IMR-90 (cell line): Measurements from ENCODE around the gene MYOZ3. TPM values are rescaled to one million over a fixed set of nuclear protein-coding genes. Genes with fewer than 3 reads are reported as not detected.

ENCODE experiments used
- ATAC-seq: fragments of 200-7000 bp; cut with Tn5 transposase; 2 replicates; pipeline ENCODE4 v1.9.1; 2020; ENCODE audit warnings: low read depth, mild to moderate bottlenecking, moderate library complexity
- BruUV-seq: library from RNA; stranded (reverse); fragments of 400-500 nt; replicated peaks from 2 replicates; lab custom pipeline; 2021; lab: Mats Ljungman, UMichigan
- CTCF ChIA-PET: fragments of 300-600 bp; formaldehyde crosslinking; extraction: SDS; loops from one replicate; lab custom pipeline; 2021; ENCODE audit warnings: antibody characterized with exemption; lab: Yijun Ruan, JAX
- POLR2A ChIA-PET: fragments of 300-600 bp; sonication (Branson Sonifier 250); formaldehyde crosslinking; loops from one replicate; lab custom pipeline; 2022; ENCODE audit warnings: antibody characterized with exemption; ENCODE audit not compliant: unreplicated experiment; lab: Charles Lee
- DNase-seq: peaks from one replicate; pipeline ENCODE4 v3.0.0; 2013
- H2AFZ ChIP-seq: replicated peaks from 2 replicates; pipeline ENCODE3; 2013; ENCODE audit warnings: low read length, mild to moderate bottlenecking; ENCODE audit not compliant: poor library complexity
- H2AK5ac ChIP-seq: 2 replicates; pipeline ENCODE4 v1.6.1; 2013; ENCODE audit warnings: low read depth, low read length, inconsistent platforms
- H2AK9ac ChIP-seq: replicated peaks from 2 replicates; pipeline ENCODE3; 2013; ENCODE audit warnings: mild to moderate bottlenecking, low read depth, low read length, moderate library complexity; ENCODE audit not compliant: poor library complexity
- H2BK120ac ChIP-seq: 2 replicates; pipeline ENCODE4 v1.6.1; 2013; ENCODE audit warnings: low read depth, low read length, inconsistent platforms
- H2BK15ac ChIP-seq: 3 replicates; pipeline ENCODE4 v1.6.1; 2013; ENCODE audit warnings: low read depth, low read length, inconsistent platforms
- H2BK20ac ChIP-seq: 2 replicates; pipeline ENCODE4 v1.6.1; 2013; ENCODE audit warnings: low read depth, mild to moderate bottlenecking, inconsistent platforms, low read length, moderate library complexity
- H2BK5ac ChIP-seq: 2 replicates; pipeline ENCODE4 v1.6.1; 2013; ENCODE audit warnings: mild to moderate bottlenecking, low read depth, low read length, inconsistent platforms; ENCODE audit not compliant: poor library complexity, severe bottlenecking
- H3K14ac ChIP-seq: replicated peaks from 2 replicates; pipeline ENCODE4 v1.6.1; 2013; ENCODE audit warnings: low read depth, low read length, inconsistent platforms
- H3K18ac ChIP-seq: 2 replicates; pipeline ENCODE4 v1.6.1; 2013; ENCODE audit warnings: low read depth, low read length, control low read depth
- H3K23ac ChIP-seq: 2 replicates; pipeline ENCODE4 v1.6.1; 2013; ENCODE audit warnings: low read depth, low read length, inconsistent platforms
- H3K27ac ChIP-seq: 2 replicates; pipeline ENCODE4 v1.5.1; 2013; ENCODE audit warnings: mild to moderate bottlenecking, control low read depth, low read length; ENCODE audit not compliant: insufficient read depth
- H3K27me3 ChIP-seq: 2 replicates; pipeline ENCODE4 v1.6.1; 2013; ENCODE audit warnings: low read length; ENCODE audit not compliant: control insufficient read depth, insufficient read depth
- H3K36me3 ChIP-seq: 2 replicates; pipeline ENCODE4 v1.6.1; 2013; ENCODE audit warnings: low read length, mixed read lengths; ENCODE audit not compliant: control insufficient read depth, insufficient read depth
- H3K4ac ChIP-seq: 2 replicates; pipeline ENCODE4 v1.6.1; 2013; ENCODE audit warnings: low read depth, low read length, inconsistent platforms
- H3K4me1 ChIP-seq: 2 replicates; pipeline ENCODE4 v1.6.1; 2013; ENCODE audit warnings: low read length, mixed read lengths; ENCODE audit not compliant: control insufficient read depth, insufficient read depth
- H3K4me2 ChIP-seq: 2 replicates; pipeline ENCODE4 v1.6.1; 2013; ENCODE audit warnings: low read depth, mild to moderate bottlenecking, control low read depth, low read length, moderate library complexity
- H3K4me3 ChIP-seq: 2 replicates; pipeline ENCODE4 v1.5.1; 2013; ENCODE audit warnings: low read depth, mild to moderate bottlenecking, control low read depth, low read length, moderate library complexity; ENCODE audit not compliant: insufficient read depth
- H3K56ac ChIP-seq: 2 replicates; pipeline ENCODE4 v1.6.1; 2013; ENCODE audit warnings: low read length, inconsistent platforms; ENCODE audit not compliant: insufficient read depth; ENCODE audit errors: extremely low read depth
- H3K79me1 ChIP-seq, 2 experiments: 2 replicates each; pipeline ENCODE4 v1.6.1; 2013; ENCODE audit warnings: low read length in 2 of 2, inconsistent platforms in 1 of 2, low read depth in 1 of 2
- H3K9ac ChIP-seq: 2 replicates; pipeline ENCODE4 v1.6.1; 2013; ENCODE audit warnings: low read depth, low read length, control low read depth
- H3K9me1 ChIP-seq: 2 replicates; pipeline ENCODE4 v1.6.1; 2013; ENCODE audit warnings: low read length, inconsistent platforms; ENCODE audit not compliant: insufficient read depth
- H3K9me3 ChIP-seq: 2 replicates; pipeline ENCODE4 v1.6.1; 2013; ENCODE audit warnings: low read length; ENCODE audit not compliant: control insufficient read depth, insufficient read depth
- H4K20me1 ChIP-seq: 2 replicates; pipeline ENCODE4 v1.6.1; 2013; ENCODE audit warnings: low read length, inconsistent platforms; ENCODE audit not compliant: insufficient read depth
- H4K5ac ChIP-seq: 2 replicates; pipeline ENCODE4 v1.6.1; 2013; ENCODE audit warnings: mild to moderate bottlenecking, low read depth, low read length, control low read depth
- H4K8ac ChIP-seq, 2 experiments: 2 replicates each; pipeline ENCODE4 v1.6.1; 2013; ENCODE audit warnings: low read depth in 2 of 2, low read length in 2 of 2, control low read depth in 1 of 2, inconsistent platforms in 1 of 2
- H4K91ac ChIP-seq: 2 replicates; pipeline ENCODE4 v1.6.1; 2013; ENCODE audit warnings: low read depth, low read length, inconsistent platforms; ENCODE audit not compliant: insufficient read depth
- BHLHE40 ChIP-seq: fragments of 150-350 bp; IDR thresholded peaks from 2 replicates; pipeline ENCODE4 v1.6.1; 2016; ENCODE audit warnings: mild to moderate bottlenecking, low read depth, low read length
- CEBPB ChIP-seq: IDR thresholded peaks from 2 replicates; pipeline ENCODE4 v1.6.1; 2012; ENCODE audit warnings: low read depth, low read length, improper control_type of control experiment
- FOS ChIP-seq: fragments of 150-350 bp; IDR thresholded peaks from 2 replicates; pipeline ENCODE4 v1.6.1; 2016; ENCODE audit warnings: low read depth, low read length
- MAFK ChIP-seq: IDR thresholded peaks from 2 replicates; pipeline ENCODE4 v1.6.1; 2012; ENCODE audit warnings: low read depth, low read length, improper control_type of control experiment
- NFE2L2 ChIP-seq: fragments of 150-350 bp; IDR thresholded peaks from 2 replicates; pipeline ENCODE4 v1.6.1; 2016; ENCODE audit warnings: low read depth, mild to moderate bottlenecking, low read length
- RAD21 ChIP-seq: IDR thresholded peaks from 2 replicates; pipeline ENCODE4 v1.6.1; 2012; ENCODE audit warnings: low read length, improper control_type of control experiment
- RCOR1 ChIP-seq: IDR thresholded peaks from 2 replicates; pipeline ENCODE4 v1.6.1; 2012; ENCODE audit warnings: mild to moderate bottlenecking, low read length, improper control_type of control experiment; ENCODE audit not compliant: insufficient replicate concordance
- WGBS, 2 experiments: methylation state at CpG; one replicate each; pipeline versions ENCODE4 v1.1.5 to v1.1.7; 2013; ENCODE audit warnings: missing lambda C conversion rate in 2 of 2; ENCODE audit not compliant: insufficient read length in 1 of 2; ENCODE audit errors: extremely low coverage in 2 of 2; 5-methylcytosine and 5-hydroxymethylcytosine counted together
- dilution Hi-C: fragments of 300-500 bp; cut with HindIII; formaldehyde crosslinking; loops from one replicate; pipeline ENCODE4 v1.14.3; 2018; ENCODE audit warnings: low sequenced_read_pairs; ENCODE audit not compliant: unreplicated experiment
- in situ Hi-C: fragments of 300-500 bp; cut with MboI; formaldehyde crosslinking; loops from 3 replicates; pipeline ENCODE4 v1.14.3; 2019; ENCODE audit warnings: low sequenced_read_pairs, inconsistent platforms, mixed read lengths
- intact Hi-C: fragments of 100-400 bp; cut with micrococcal nuclease; formaldehyde crosslinking; loops from 2 replicates; pipeline ENCODE4 v1.10.0; 2022
- polyA plus RNA-seq, 3 experiments: library from polyadenylated mRNA; depleted of rRNA; stranded (reverse); fragments of >200 nt; gene quantifications; 2 replicates each; pipeline ENCODE4 v1.2.3, GENCODE V29; 2012; ENCODE audit warnings: low replicate concordance in 1 of 3
- total RNA-seq: library from RNA; depleted of rRNA; stranded (reverse); fragments of >200 nt; gene quantifications from 2 replicates; pipeline ENCODE4 v1.2.3, GENCODE V29; 2012

MYOZ3 gene
- total and polyA plus RNA-seq, 2 of the 4 experiments (the other 2 are of a cell fraction) = under 0.01 to 0.24 TPM

- TF ChIP-seq RCOR1 (no peak), RAD21 (no peak), FOS (no peak), BHLHE40 (no peak), MAFK (no peak), CEBPB (no peak)
Observed at GRCh38 chr5:150621301-150621700, 39.8 kb upstream of the MYOZ3 start (continued).

GRCh38 chr5:150622157-150622556 is 38.9 kb upstream of the MYOZ3 start:
- Histone ChIP-seq H2BK20ac (peak overlapping the region; percentile 36; the same call in 1 of the 2 replicates), H4K8ac (peak overlapping the region; percentile 69 to 88; a peak in 3 of 4 replicates), H3K9me3 (no peaks in the 10 kb centered on the region), H3K4me2 (no peak overlapping the region), H3K9me1 (peaks cover 12% of the 10 kb centered on the region), H3K27ac (peak overlapping the region; percentile 52), H2BK120ac (peak overlapping the region; percentile 27), H3K36me3 (no peaks in the 10 kb centered on the region), H4K20me1 (no peaks in the 10 kb centered on the region), H4K5ac (peak overlapping the region; percentile 73), H2AK5ac (peak overlapping the region; percentile 87), H2AFZ (peak overlapping the region; percentile 6), H3K56ac (no peak overlapping the region), H3K14ac (peak overlapping the region; percentile 8; the same call in 1 of the 2 replicates), H2BK15ac (peak overlapping the region; percentile 60; the same call in 2 of the 3 replicates), H4K91ac (peak overlapping the region; percentile 92; the same call in 1 of the 2 replicates), H3K18ac (peak overlapping the region; percentile 84), H3K4ac (peak overlapping the region; percentile 53), H3K79me1 (peaks cover 0 to 4% of the 10 kb centered on the region in 2 experiments; a peak in 2 of 4 replicates), H2AK9ac (peak overlapping the region; percentile 79), H3K27me3 (no peaks in the 10 kb centered on the region), H2BK5ac (peak overlapping the region; percentile 81), H3K4me1 (peaks cover 63% of the 10 kb centered on the region), H3K9ac (peak overlapping the region; percentile 57; the same call in 1 of the 2 replicates), H3K23ac (peak overlapping the region; percentile 27; the same call in 1 of the 2 replicates), H3K4me3 (no peak overlapping the region)
- ATAC-seq (peak; percentile 33), DNase-seq (peak; percentile 87)
- no CpG with 5 or more reads among the region's 2 CpGs for WGBS, 2 experiments
- POLR2A ChIA-PET = no interaction called here
- CTCF ChIA-PET = no interaction called here
- in situ Hi-C loops (no loop called here), dilution Hi-C loops (no loop called here), intact Hi-C loops (loop anchor here (2.0 kb wide), 1 partner anchor 15 kb away; no protein-coding TSS in a partner anchor)
- no TSS peak for BruUV-seq
- TF ChIP-seq FOS (0 out of 2 replicates have a peak, but pooled peaks have one; percentile 2), MAFK (no peak), BHLHE40 (0 out of 2 replicates have a peak, but pooled peaks have one; percentile 9), NFE2L2 (no peak)
